ENCODE results near the gene HIGD1B.

HIGD1B gene

DNA sequence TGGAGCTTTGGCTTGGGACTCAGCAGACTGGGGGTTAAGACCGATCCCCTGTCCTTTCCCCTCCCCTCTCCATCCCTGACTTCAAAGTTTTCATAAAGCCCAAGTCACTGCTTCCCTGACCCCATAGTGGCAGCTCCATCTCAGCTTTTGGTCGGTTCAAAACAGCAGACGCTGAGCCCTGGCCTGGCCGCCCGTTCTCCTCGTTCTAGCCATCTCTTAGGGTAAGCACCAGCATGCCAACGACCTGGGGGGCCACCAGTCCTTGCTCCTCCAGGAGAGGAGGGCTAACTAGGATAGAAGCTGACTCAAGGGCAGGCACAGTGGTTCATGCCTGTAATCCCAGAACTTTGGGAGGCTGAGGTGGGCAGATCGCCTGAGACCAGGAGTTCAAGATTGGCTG is 1.5 kb upstream of the HIGD1B start:
- Histone ChIP-seq H3K27ac (no peak overlapping the region), H3K9me3 (ENCODE audit: low read depth, low read length) (no peaks in the 10 kb centered on the region), H3K9ac (ENCODE audit: insufficient read length) (no peak overlapping the region), H3K4me3 (no peak overlapping the region), H3K36me3 (ENCODE audit: insufficient read depth, low read length) (peaks cover 14% of the 10 kb centered on the region)
- TF ChIP-seq EZH2 (IDR thresholded peaks at IDR 0.05) (no peak), FOXP2 (optimal IDR thresholded peaks at IDR 0.05; ENCODE audit: control extremely low read depth, extremely low read length, insufficient read depth) (no peak), POLR2AphosphoS5 (IDR thresholded peaks at IDR 0.05; ENCODE audit: borderline replicate concordance, low read depth, low read length) (no peak)
- DNase-seq (ENCODE audit: low read depth, low spot score) = no peak

DNA sequence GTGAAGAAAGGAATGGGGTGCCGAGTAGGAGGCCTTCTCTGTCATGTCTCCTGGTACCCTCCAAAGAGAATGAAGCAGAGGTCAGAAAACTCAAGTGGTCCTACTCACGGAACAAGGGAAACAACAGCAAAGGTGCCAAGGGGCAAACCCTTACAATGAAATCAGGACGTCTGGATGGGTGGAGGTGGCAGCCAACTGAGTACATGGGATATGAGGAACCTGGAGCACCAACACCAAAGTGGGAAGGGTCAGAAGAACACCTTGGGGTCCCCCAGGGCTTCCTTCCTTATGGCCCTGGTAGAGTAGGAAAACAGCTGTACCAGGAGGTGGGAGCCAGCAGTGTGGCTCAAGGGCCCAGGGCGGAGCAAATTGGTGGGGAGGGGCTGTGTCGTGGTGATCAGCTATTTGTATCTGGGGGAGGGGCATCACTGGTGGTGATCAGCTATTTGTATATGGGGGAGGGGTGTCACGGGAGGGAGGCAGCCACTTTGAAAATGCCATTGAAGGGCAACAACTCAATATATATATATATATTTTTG is 643 bp downstream of the HIGD1B start:
- no peak overlapping the region for H3K4me3 ChIP-seq
- no peak overlapping the region for H3K9ac ChIP-seq (ENCODE audit: insufficient read length)
- TF ChIP-seq FOXP2 (optimal IDR thresholded peaks at IDR 0.05; ENCODE audit: control extremely low read depth, extremely low read length, insufficient read depth) = no peak
- no peak for TF ChIP-seq POLR2AphosphoS5 (IDR thresholded peaks at IDR 0.05; ENCODE audit: borderline replicate concordance, low read depth, low read length)
- no peak for TF ChIP-seq EZH2 (IDR thresholded peaks at IDR 0.05)
- H3K9me3 ChIP-seq (ENCODE audit: low read depth, low read length) = no peaks in the 10 kb centered on the region
- H3K36me3 ChIP-seq (ENCODE audit: insufficient read depth, low read length) = peaks cover 33% of the 10 kb centered on the region
- no peak overlapping the region for H3K27ac ChIP-seq
- no peak for DNase-seq (ENCODE audit: low read depth, low spot score)

DNA sequence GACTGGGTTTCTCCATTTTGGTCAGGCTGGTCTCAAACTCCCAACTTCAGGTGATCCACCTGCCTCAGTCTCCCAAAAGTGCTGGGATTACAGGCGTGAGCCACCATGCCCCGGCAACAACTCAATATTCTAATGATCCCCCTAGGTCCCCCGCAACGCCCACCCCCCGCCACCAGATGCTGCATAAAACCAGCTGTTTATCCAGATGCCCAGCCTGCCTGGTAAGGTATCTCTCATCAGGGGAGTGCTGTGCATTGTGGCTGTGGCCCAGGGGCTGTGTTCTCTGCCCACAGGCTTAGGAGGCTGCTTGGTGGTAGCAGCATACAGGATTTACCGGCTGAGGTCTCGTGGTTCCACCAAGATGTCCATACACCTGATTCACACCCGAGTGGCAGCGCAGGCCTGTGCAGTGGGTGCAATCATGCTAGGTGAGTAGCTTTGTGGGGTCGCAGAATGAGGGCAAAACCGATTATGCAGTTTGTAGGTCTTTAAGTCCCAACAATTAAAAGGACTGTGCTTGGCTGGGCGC is 1.3 kb downstream of the HIGD1B start:
- H3K9ac ChIP-seq (ENCODE audit: insufficient read length) = no peak overlapping the region
- H3K4me3 ChIP-seq = no peak overlapping the region
- no peaks in the 10 kb centered on the region for H3K9me3 ChIP-seq (ENCODE audit: low read depth, low read length)
- no peak overlapping the region for H3K27ac ChIP-seq
- no peak for TF ChIP-seq FOXP2 (optimal IDR thresholded peaks at IDR 0.05; ENCODE audit: control extremely low read depth, extremely low read length, insufficient read depth)
- no peak; the same call in 1 of the 2 replicates for TF ChIP-seq POLR2AphosphoS5 (IDR thresholded peaks at IDR 0.05; ENCODE audit: borderline replicate concordance, low read depth, low read length)
- no peak for TF ChIP-seq EZH2 (IDR thresholded peaks at IDR 0.05)
- DNase-seq (ENCODE audit: low read depth, low spot score) = no peak
- H3K36me3 ChIP-seq (ENCODE audit: insufficient read depth, low read length) = peaks cover 40% of the 10 kb centered on the region

DNA sequence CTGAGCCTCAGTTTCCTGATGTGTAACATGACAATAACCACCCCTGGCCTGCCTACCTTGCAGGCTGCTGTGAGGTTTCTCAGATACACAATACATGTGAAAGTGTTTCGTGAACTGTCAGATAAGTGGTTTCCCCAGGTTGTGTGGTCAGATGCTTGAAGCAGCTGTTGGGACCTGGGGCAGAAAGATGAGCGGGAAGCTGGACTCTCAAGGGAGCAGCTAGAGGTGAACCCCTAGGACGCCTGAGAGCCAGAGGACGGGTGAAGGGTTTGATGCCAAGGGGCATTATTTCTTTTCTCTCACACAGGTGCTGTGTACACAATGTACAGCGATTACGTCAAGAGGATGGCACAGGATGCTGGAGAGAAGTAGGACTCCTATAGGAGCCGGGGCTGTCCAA is 2.3 kb downstream of the HIGD1B start:
- no peak overlapping the region for H3K9ac ChIP-seq (ENCODE audit: insufficient read length)
- DNase-seq (ENCODE audit: low read depth, low spot score) = no peak
- TF ChIP-seq POLR2AphosphoS5 (IDR thresholded peaks at IDR 0.05; ENCODE audit: borderline replicate concordance, low read depth, low read length) (no peak), EZH2 (IDR thresholded peaks at IDR 0.05) (no peak), FOXP2 (optimal IDR thresholded peaks at IDR 0.05; ENCODE audit: control extremely low read depth, extremely low read length, insufficient read depth) (no peak)
- H3K4me3 ChIP-seq = no peak overlapping the region
- H3K9me3 ChIP-seq (ENCODE audit: low read depth, low read length) = no peaks in the 10 kb centered on the region
- peaks cover 50% of the 10 kb centered on the region for H3K36me3 ChIP-seq (ENCODE audit: insufficient read depth, low read length)
- H3K27ac ChIP-seq = 0 out of 2 replicates have a peak overlapping the region, but pooled peaks have one; percentile 50

DNA sequence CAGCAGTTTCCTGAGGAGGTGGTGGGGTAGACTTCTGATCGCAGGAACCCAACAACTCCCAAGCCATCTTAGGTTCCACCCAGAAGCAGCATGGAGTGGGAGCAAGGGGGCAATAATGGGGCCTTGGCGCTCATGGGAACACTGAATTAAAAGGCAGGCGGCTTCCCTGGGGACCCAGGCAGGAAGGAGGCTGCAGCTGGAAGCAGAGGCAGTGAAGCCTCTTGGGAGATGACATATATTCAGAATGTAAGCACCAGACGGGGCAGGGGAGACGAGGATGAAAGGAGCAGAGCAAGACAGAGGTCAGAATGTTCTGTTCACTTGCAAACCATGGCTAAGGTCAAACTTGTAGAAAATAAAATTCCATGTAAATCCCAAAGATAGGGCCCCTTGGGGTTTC is 2.9 kb downstream of the HIGD1B start:
- Histone ChIP-seq H3K4me3 (no peak overlapping the region), H3K9ac (ENCODE audit: insufficient read length) (no peak overlapping the region), H3K27ac (0 out of 2 replicates have a peak overlapping the region, but pooled peaks have one; percentile 50), H3K36me3 (ENCODE audit: insufficient read depth, low read length) (peaks cover 56% of the 10 kb centered on the region), H3K9me3 (ENCODE audit: low read depth, low read length) (no peaks in the 10 kb centered on the region)
- no peak for TF ChIP-seq EZH2 (IDR thresholded peaks at IDR 0.05)
- DNase-seq (ENCODE audit: low read depth, low spot score) = no peak

DNA sequence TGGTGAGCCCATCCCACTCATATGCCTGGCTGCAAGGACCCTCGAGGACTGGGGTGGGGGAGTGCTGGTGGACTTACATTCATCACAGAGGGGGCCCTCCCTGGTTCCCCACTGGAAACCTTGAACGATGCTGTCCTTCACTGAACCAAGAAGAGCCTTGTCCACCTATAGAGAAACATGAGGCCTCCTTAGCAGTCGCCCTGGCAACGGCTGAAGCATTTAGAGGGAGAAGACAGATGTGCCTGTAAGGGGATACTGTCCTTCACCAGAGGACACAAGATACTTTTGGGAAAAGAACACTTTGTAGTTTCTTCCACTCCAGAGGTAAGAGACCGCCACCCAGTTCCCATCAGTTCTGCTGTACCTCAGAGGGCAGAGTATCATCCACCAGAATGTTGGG is 6.5 kb downstream of the HIGD1B start:
- Histone ChIP-seq H3K36me3 (ENCODE audit: insufficient read depth, low read length) (peaks cover 89% of the 10 kb centered on the region), H3K9me3 (ENCODE audit: low read depth, low read length) (no peaks in the 10 kb centered on the region), H3K9ac (ENCODE audit: insufficient read length) (no peak overlapping the region), H3K27ac (no peak overlapping the region), H3K4me3 (no peak overlapping the region)
- DNase-seq (ENCODE audit: low read depth, low spot score) = no peak
- TF ChIP-seq POLR2AphosphoS5 (IDR thresholded peaks at IDR 0.05; ENCODE audit: borderline replicate concordance, low read depth, low read length) = no peak
- no peak for TF ChIP-seq FOXP2 (optimal IDR thresholded peaks at IDR 0.05; ENCODE audit: control extremely low read depth, extremely low read length, insufficient read depth)
- no peak for TF ChIP-seq EZH2 (IDR thresholded peaks at IDR 0.05)

DNA sequence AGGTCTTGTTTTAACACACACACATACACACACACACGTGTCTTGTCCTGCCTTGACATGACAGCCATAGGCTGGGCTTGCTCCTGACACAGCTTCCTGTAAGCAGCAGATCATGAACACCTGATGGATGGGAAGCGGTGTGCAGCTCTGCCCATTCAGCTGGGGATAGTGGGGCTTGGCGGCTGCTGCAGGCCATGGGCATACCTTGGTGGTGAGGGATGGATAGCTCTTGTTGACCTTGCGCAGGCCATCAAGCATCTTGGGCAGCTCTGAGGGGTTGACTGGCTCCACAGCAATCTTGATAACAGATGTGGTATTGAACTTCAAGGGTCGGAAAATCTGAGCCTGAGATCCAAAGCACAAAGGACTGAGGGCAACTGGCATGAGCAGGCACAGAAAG is 12.0 kb downstream of the HIGD1B start:
- TF ChIP-seq EZH2 (IDR thresholded peaks at IDR 0.05) = no peak
- no peak for TF ChIP-seq POLR2AphosphoS5 (IDR thresholded peaks at IDR 0.05; ENCODE audit: borderline replicate concordance, low read depth, low read length)
- no peak for TF ChIP-seq FOXP2 (optimal IDR thresholded peaks at IDR 0.05; ENCODE audit: control extremely low read depth, extremely low read length, insufficient read depth)
- Histone ChIP-seq H3K9me3 (ENCODE audit: low read depth, low read length) (no peaks in the 10 kb centered on the region), H3K4me3 (no peak overlapping the region), H3K36me3 (ENCODE audit: insufficient read depth, low read length) (peaks cover 93% of the 10 kb centered on the region), H3K27ac (no peak overlapping the region), H3K9ac (ENCODE audit: insufficient read length) (no peak overlapping the region)
- no peak for DNase-seq (ENCODE audit: low read depth, low spot score)

DNA sequence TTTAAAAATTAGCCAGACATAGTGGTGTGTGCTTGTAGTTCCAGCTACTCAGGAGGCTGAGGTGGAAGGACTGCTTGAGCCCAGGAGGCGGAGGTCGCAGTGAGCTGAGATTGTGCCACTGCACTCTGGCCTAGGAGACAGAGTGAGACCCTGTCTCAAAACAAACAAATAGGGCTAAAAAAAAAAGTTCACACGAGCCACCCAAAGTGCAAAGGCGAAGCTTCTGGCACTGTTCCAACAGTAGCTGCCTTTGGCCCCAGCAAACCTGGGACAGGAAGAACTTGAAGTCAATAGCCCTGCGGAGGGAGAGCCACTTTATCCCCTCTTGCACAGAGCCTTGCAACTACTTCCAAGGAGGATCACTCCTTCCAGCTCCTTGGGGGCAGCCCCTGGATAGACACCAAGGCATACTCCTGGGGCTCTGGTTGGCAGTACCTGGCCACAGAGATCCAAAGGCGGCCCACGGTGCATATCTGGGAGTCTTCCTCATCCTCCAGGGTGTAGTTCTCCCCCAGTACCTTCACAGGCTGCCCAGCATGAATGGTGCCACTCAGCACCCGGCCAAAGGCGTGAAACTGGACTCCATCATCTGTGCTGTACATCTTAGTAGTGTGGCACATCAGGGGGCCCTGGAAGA is 14.7 kb downstream of the HIGD1B start:
- Histone ChIP-seq H3K27ac (no peak overlapping the region), H3K4me3 (no peak overlapping the region), H3K9me3 (ENCODE audit: low read depth, low read length) (no peaks in the 10 kb centered on the region), H3K36me3 (ENCODE audit: insufficient read depth, low read length) (peaks cover 77% of the 10 kb centered on the region), H3K9ac (ENCODE audit: insufficient read length) (no peak overlapping the region)
- TF ChIP-seq EZH2 (IDR thresholded peaks at IDR 0.05) (no peak), POLR2AphosphoS5 (IDR thresholded peaks at IDR 0.05; ENCODE audit: borderline replicate concordance, low read depth, low read length) (no peak), FOXP2 (optimal IDR thresholded peaks at IDR 0.05; ENCODE audit: control extremely low read depth, extremely low read length, insufficient read depth) (no peak)
- no peak for DNase-seq (ENCODE audit: low read depth, low spot score)
